HepG2 (cell line): Measurements from ENCODE around the gene MZF1. TPM values are rescaled to one million over a fixed set of nuclear protein-coding genes. Genes with fewer than 3 reads are reported as not detected.

Source experiments
- ATAC-seq: fragments of 200-7000 bp; cut with Tn5 transposase; 3 replicates; pipeline ENCODE4 v1.9.1; 2020; ENCODE audit warnings: mild to moderate bottlenecking, moderate library complexity
- BruUV-seq: library from RNA; stranded (reverse); fragments of 400-500 nt; replicated peaks from 2 replicates; lab custom pipeline; 2021; lab: Mats Ljungman, UMichigan
- CTCF ChIA-PET: fragments of 300-600 bp; formaldehyde crosslinking; extraction: SDS; loops from one replicate; lab custom pipeline; 2021; ENCODE audit warnings: low total read pairs, inconsistent platforms, low intra/inter-chr PET ratio; lab: Yijun Ruan, JAX
- POLR2A ChIA-PET: fragments of 350-600 bp; sonication (Branson Sonifier 250); formaldehyde crosslinking; loops from one replicate; lab custom pipeline; 2020; ENCODE audit warnings: antibody characterized with exemption, inconsistent platforms; lab: Yijun Ruan, JAX
- DNase-seq: peaks from one replicate; pipeline ENCODE4 v3.0.0-alpha.2; 2015; ENCODE audit warnings: low spot score
- FAIRE-seq: peaks from 3 replicates; lab custom pipeline; 2011; peaks lifted over from hg19 to GRCh38; lab: Jason Lieb, UNC
- H2AFZ ChIP-seq: one replicate; pipeline ENCODE4 v1.6.1; 2011; ENCODE audit warnings: low read length, inconsistent platforms
- H3K27ac ChIP-seq: fragments of 300-600 bp; 3 replicates; pipeline ENCODE4 v1.8.0; 2011; ENCODE audit warnings: mixed run types, mild to moderate bottlenecking, mixed read lengths, low read length, inconsistent platforms; ENCODE audit not compliant: insufficient read depth; ENCODE audit errors: extremely low read length
- H3K27me3 ChIP-seq, 2 experiments: fragments of 200-600 bp in 1 of 2; 2 replicates in 1 of 2; 3 replicates in 1 of 2; pipeline versions ENCODE4 v1.6.0 to v1.8.0; 2011; ENCODE audit warnings: low read length in 2 of 2, mild to moderate bottlenecking in 2 of 2, moderate library complexity in 2 of 2, inconsistent platforms in 1 of 2; ENCODE audit not compliant: insufficient read depth in 2 of 2, control insufficient read depth in 1 of 2
- H3K36me3 ChIP-seq, 2 experiments: fragments of 200-600 bp in 1 of 2; replicated peaks in 1 of 2; 2 replicates in 1 of 2; 3 replicates in 1 of 2; pipeline versions ENCODE4 v1.5.1 to v1.8.0; 2011; ENCODE audit warnings: low read length in 2 of 2, inconsistent platforms in 1 of 2; ENCODE audit not compliant: insufficient read depth in 2 of 2, control insufficient read depth in 1 of 2
- H3K4me1 ChIP-seq: 2 replicates; pipeline ENCODE4 v1.5.1; 2012; ENCODE audit warnings: low read length, inconsistent platforms; ENCODE audit not compliant: insufficient read depth
- H3K4me2 ChIP-seq: 2 replicates; pipeline ENCODE4 v1.6.0; 2011; ENCODE audit warnings: low read depth, low read length, inconsistent platforms
- H3K4me3 ChIP-seq, 3 experiments: fragments of 200-600 bp in 1 of 3; sonication (generic), shearing (Covaris generic) in 1 of 3; replicated peaks in 1 of 3; 2 replicates each; pipeline ENCODE4 v1.5.1; 2011 to 2016; ENCODE audit warnings: low read length in 3 of 3, inconsistent platforms in 2 of 3, low read depth in 2 of 3, mild to moderate bottlenecking in 2 of 3, control low read depth in 1 of 3, mixed read lengths in 1 of 3; ENCODE audit not compliant: insufficient read depth in 1 of 3
- H3K79me2 ChIP-seq: one replicate; pipeline ENCODE4 v1.6.1; 2011; ENCODE audit warnings: low read length, inconsistent platforms; ENCODE audit not compliant: insufficient read depth
- H3K9ac ChIP-seq: 2 replicates; pipeline ENCODE4 v1.6.0; 2011; ENCODE audit warnings: mild to moderate bottlenecking, low read depth, low read length, inconsistent platforms; ENCODE audit not compliant: insufficient read depth
- H3K9me3 ChIP-seq: 2 replicates; pipeline ENCODE4 v1.5.1; 2012; ENCODE audit warnings: mild to moderate bottlenecking, low read length
- H4K20me1 ChIP-seq: 2 replicates; pipeline ENCODE4 v1.6.0; 2011; ENCODE audit warnings: inconsistent platforms, mild to moderate bottlenecking, low read length, moderate library complexity; ENCODE audit not compliant: insufficient read depth
- AKAP8 ChIP-seq: sonication (generic); formaldehyde crosslinking; IDR thresholded peaks from 2 replicates; pipeline ENCODE4 v1.5.1; 2020; ENCODE audit warnings: mild to moderate bottlenecking, missing genetic modification reagents
- FOXA3 ChIP-seq: IDR thresholded peaks from 2 replicates; pipeline ENCODE4 v1.6.1; 2016; ENCODE audit warnings: missing genetic modification reagents, missing compliant biosample characterization
- JDP2 ChIP-seq: sonication (generic); formaldehyde crosslinking; IDR thresholded peaks from 2 replicates; pipeline ENCODE4 v1.8.1; 2022; ENCODE audit warnings: missing genetic modification reagents, borderline replicate concordance
- KLF13 ChIP-seq: sonication (generic); formaldehyde crosslinking; IDR thresholded peaks from 2 replicates; pipeline ENCODE4 v1.4.0; 2020; ENCODE audit warnings: mild to moderate bottlenecking, missing genetic modification reagents
- MAFK ChIP-seq, 2 experiments: IDR thresholded peaks in 1 of 2; conservative IDR thresholded peaks in 1 of 2; 2 replicates each; pipeline ENCODE4 v1.6.1; 2011; ENCODE audit warnings: improper control_type of control experiment in 2 of 2, low read length in 2 of 2
- MXI1 ChIP-seq: IDR thresholded peaks from 3 replicates; pipeline ENCODE4 v1.6.1; 2012; ENCODE audit warnings: low read depth, low read length, inconsistent platforms, borderline replicate concordance
- NR0B2 ChIP-seq: sonication (generic); formaldehyde crosslinking; IDR thresholded peaks from 2 replicates; pipeline ENCODE4 v1.4.0; 2020; ENCODE audit warnings: mild to moderate bottlenecking, missing genetic modification reagents
- PATZ1 ChIP-seq: sonication (generic); formaldehyde crosslinking; IDR thresholded peaks from 2 replicates; pipeline ENCODE4 v1.4.0; 2020; ENCODE audit warnings: missing genetic modification reagents
- SMARCC2 ChIP-seq: fragments of 450-650 bp; IDR thresholded peaks from 2 replicates; pipeline ENCODE4 v1.6.1; 2017; ENCODE audit warnings: antibody characterized with exemption, mild to moderate bottlenecking
- SYNCRIP ChIP-seq: fragments of 200-400 bp; formaldehyde crosslinking; IDR thresholded peaks from 2 replicates; pipeline ENCODE4 v1.6.1; 2018; ENCODE audit warnings: mild to moderate bottlenecking, low read depth, low read length; ENCODE audit not compliant: insufficient read depth
- ZBTB44 ChIP-seq: sonication (generic); formaldehyde crosslinking; IDR thresholded peaks from 2 replicates; pipeline ENCODE4 v1.4.0; 2020; ENCODE audit warnings: missing genetic modification reagents
- ZFYVE20 ChIP-seq: sonication (generic); formaldehyde crosslinking; IDR thresholded peaks from 2 replicates; pipeline ENCODE4 v1.8.0; 2023; ENCODE audit warnings: low read depth, mild to moderate bottlenecking, moderate library complexity, missing genetic modification reagents, borderline replicate concordance
- ZNF431 ChIP-seq: sonication (generic); formaldehyde crosslinking; IDR thresholded peaks from 2 replicates; pipeline ENCODE4 v1.9.0; 2022; ENCODE audit warnings: missing genetic modification reagents, low read depth, mild to moderate bottlenecking, borderline replicate concordance
- ZNF530 ChIP-seq: sonication (generic); formaldehyde crosslinking; IDR thresholded peaks from 2 replicates; pipeline ENCODE4 v1.5.0; 2020; ENCODE audit warnings: low read depth, mild to moderate bottlenecking, missing genetic modification reagents
- ZNF615 ChIP-seq: sonication (generic); formaldehyde crosslinking; IDR thresholded peaks from 2 replicates; pipeline ENCODE4 v1.5.0; 2020; ENCODE audit warnings: mild to moderate bottlenecking, missing genetic modification reagents, borderline replicate concordance
- ZNF691 ChIP-seq: sonication (generic); formaldehyde crosslinking; IDR thresholded peaks from 2 replicates; pipeline ENCODE4 v1.4.0; 2020; ENCODE audit warnings: missing genetic modification reagents, low read depth, mild to moderate bottlenecking, borderline replicate concordance
- WGBS: methylation state at CpG from one replicate; pipeline ENCODE4 v1.1.6; 2017; ENCODE audit warnings: low lambda C conversion rate; 5-methylcytosine and 5-hydroxymethylcytosine counted together
- in situ Hi-C: cut with HindIII; loops from 2 replicates; pipeline ENCODE4 v1.10.0; 2017; ENCODE audit warnings: low pct_unique_long_range_greater_than_20kb; ENCODE audit not compliant: extremely low pct_ligation_motif_present
- intact Hi-C: fragments of 100-400 bp; cut with micrococcal nuclease; formaldehyde crosslinking; loops from one replicate; pipeline ENCODE4 v1.10.0; 2022; ENCODE audit not compliant: unreplicated experiment
- polyA plus RNA-seq, 8 experiments: library from polyadenylated mRNA; depleted of rRNA in 3 of 8; stranded (reverse) in 7 of 8; unstranded in 1 of 8; fragments of >200 nt; fragmentation: Illumina TruSeq in 4 of 8; extraction: Trizol in 4 of 8; gene quantifications; 2 replicates each; pipeline versions ENCODE4 v1.2.1 to v1.2.3, GENCODE V29; 2011 to 2016; ENCODE audit warnings: low read depth in 4 of 8, missing spikeins in 1 of 8, mixed read lengths in 1 of 8; ENCODE audit not compliant: insufficient read depth in 1 of 8
- total RNA-seq, 5 experiments: library from RNA; depleted of rRNA; stranded (reverse); fragments of >200 nt; fragmentation: Illumina TruSeq; extraction: Trizol; gene quantifications; 2 replicates each; pipeline ENCODE4 v1.2.3, GENCODE V29; 2016; ENCODE audit warnings: low read depth in 1 of 5

MZF1 gene
- total and polyA plus RNA-seq, 2 of the 13 experiments (the other 11 are each of a cell fraction or from before 2014, with no cell fraction given), result 3.1 to 8.1 TPM

- DNase-seq (no peak), ATAC-seq (no peak), FAIRE-seq (no peak)
- peaks cover 9 to 25% of the 10 kb centered on the region in 2 experiments for H3K36me3 ChIP-seq
- ChIA-PET POLR2A (interaction anchor here (1.2 to 3.5 kb wide), 4 partner anchors 12 to 44 kb away, joined by 4 to 58 read pairs (median 18); partner anchors contain the start of genes SLC27A5, TRIM28 and ZBTB45), CTCF (no interaction called here)
- intact Hi-C loops (no loop called here), in situ Hi-C loops (no loop called here)
- peaks cover 43% of the 10 kb centered on the region for H3K4me1 ChIP-seq
- H3K9me3 ChIP-seq, result no peaks in the 10 kb centered on the region
- peaks cover 34% of the 10 kb centered on the region for H3K79me2 ChIP-seq
- H3K27ac ChIP-seq, result no peak overlapping the region
- peak overlapping the region; percentile 98; the same call in 1 of the 2 replicates for H3K9ac ChIP-seq
- H4K20me1 ChIP-seq, result 0 out of 2 replicates have a peak, but pooled peaks cover 5% of the 10 kb centered on the region
- WGBS, result 97% methylated on average over 16 of the region's 16 CpGs
- H2AFZ ChIP-seq, result no peak overlapping the region
- 0 out of 2 replicates have a peak overlapping the region, but pooled peaks have one; percentile 92 for H3K4me2 ChIP-seq
- H3K27me3 ChIP-seq, result no peaks in the 10 kb centered on the region
- H3K4me3 ChIP-seq, result no peak overlapping the region
- no TSS peak for BruUV-seq
- TF ChIP-seq ZBTB44 (CRISPR knock-in tag), result no peak
- no peak for TF ChIP-seq FOXA3
- TF ChIP-seq ZNF691 (CRISPR knock-in tag), result no peak
- TF ChIP-seq PATZ1 (CRISPR knock-in tag), result no peak
- no peak for TF ChIP-seq KLF13 (CRISPR knock-in tag)
- TF ChIP-seq MAFK (conservative IDR thresholded peaks at IDR 0.05 in 1 of 2, IDR thresholded peaks at IDR 0.05 in 1 of 2; ENCODE audit: low read length in 2 of 2), result no peak
- TF ChIP-seq AKAP8, result no peak
- TF ChIP-seq ZFYVE20 (CRISPR knock-in tag), result no peak
- no peak for TF ChIP-seq ZNF615
- no peak for TF ChIP-seq SMARCC2
- no peak for TF ChIP-seq ZNF530 (CRISPR knock-in tag)
- no peak for TF ChIP-seq MXI1
- TF ChIP-seq SYNCRIP, result no peak
- TF ChIP-seq JDP2 (CRISPR knock-in tag), result no peak
- no peak for TF ChIP-seq NR0B2 (CRISPR knock-in tag)
- no peak for TF ChIP-seq ZNF431 (CRISPR knock-in tag)
These were observed 17.1 kb downstream of the MZF1 start for GRCh38 chr19:58555920-58556621.
